HG03378 (cell line): ENCODE measurements around the gene NRP1.

Experiments
- ATAC-seq: cut with Tn5 transposase; IDR thresholded peaks from one replicate; pipeline ENCODE4 v1.9.1; 2021; ENCODE audit warnings: mild to moderate bottlenecking, moderate library complexity; ENCODE audit not compliant: unreplicated experiment

Gene NRP1

DNA sequence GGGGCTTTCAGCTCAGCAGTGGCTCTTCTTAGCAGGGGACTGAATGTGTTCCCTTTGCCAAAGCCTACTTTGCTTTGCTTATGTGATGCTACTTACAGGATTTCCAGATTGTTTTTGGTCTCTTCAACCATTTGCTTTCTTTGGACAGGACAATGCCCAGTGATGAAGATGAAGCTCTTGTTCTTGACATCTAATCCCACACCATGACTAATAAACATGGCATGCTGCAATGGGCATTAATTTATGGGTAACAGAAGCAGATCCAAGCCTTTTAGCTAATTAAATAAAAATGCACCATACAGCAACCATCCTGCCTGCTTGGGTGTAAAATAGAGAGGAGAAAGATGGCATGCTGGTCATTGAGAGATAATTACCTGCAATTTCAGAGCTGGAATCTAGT is 200.9 kb downstream of the NRP1 start:
- ATAC-seq: no peak

- no peak for ATAC-seq
Observed at GRCh38 chr10:33132626-33133025, 201.8 kb downstream of the NRP1 start.

- ATAC-seq: no peak
Observed at GRCh38 chr10:33129996-33130386, 204.5 kb downstream of the NRP1 start.

- ATAC-seq: no peak
Observed at GRCh38 chr10:33129141-33129995, 205.1 kb downstream of the NRP1 start.

DNA sequence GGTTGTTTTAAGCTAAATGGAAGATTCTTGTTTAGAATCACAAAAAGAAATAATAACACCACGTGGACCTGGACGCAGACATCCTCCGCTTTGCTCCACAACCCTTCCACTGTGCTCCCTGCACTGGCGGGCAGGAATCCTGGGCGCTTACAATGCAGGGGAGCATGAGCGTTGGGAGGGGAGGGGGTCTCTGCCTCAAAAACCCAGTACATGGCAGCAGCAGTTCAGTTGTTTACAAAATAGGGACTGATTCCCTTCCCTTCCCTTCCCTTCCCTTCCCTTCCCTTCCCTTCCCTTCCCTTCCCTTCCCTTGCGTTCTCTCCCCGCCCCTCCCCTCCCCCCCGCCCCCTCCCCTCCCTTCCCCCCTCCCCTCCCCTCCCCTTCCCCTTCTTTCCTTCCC is 206.8 kb downstream of the NRP1 start:
- ATAC-seq: no peak
